Nephron progenitor cell (in vitro differentiated cells): Measurements from ENCODE around the gene FLAD1.

Experiments used
- DNase-seq: peaks from one replicate; pipeline ENCODE4 v3.0.0; 2021
- H3K27ac Mint-ChIP-seq: 2 replicates; pipeline ENCODE4 v1.8.0; 2021; ENCODE audit warnings: mild to moderate bottlenecking, moderate library complexity, mixed read lengths
- H3K27me3 Mint-ChIP-seq: 2 replicates; pipeline ENCODE4 v1.8.0; 2021; ENCODE audit warnings: mild to moderate bottlenecking, low read depth, mixed read lengths; ENCODE audit not compliant: poor library complexity
- H3K36me3 Mint-ChIP-seq: 2 replicates; pipeline ENCODE4 v1.8.0; 2021; ENCODE audit warnings: low read depth, mixed read lengths
- H3K4me1 Mint-ChIP-seq: 2 replicates; pipeline ENCODE4 v1.8.0; 2021; ENCODE audit warnings: mixed read lengths
- H3K4me3 Mint-ChIP-seq: 2 replicates; pipeline ENCODE4 v1.8.0; 2021; ENCODE audit warnings: mild to moderate bottlenecking, moderate library complexity, mixed read lengths
- H3K9me3 Mint-ChIP-seq: 2 replicates; pipeline ENCODE4 v1.8.0; 2021; ENCODE audit warnings: mild to moderate bottlenecking, moderate library complexity, mixed read lengths
- CTCF ChIP-seq: fragments of 200-600 bp; sonication (generic); IDR thresholded peaks from 2 replicates; pipeline ENCODE4 v1.5.0; 2021; ENCODE audit warnings: antibody characterized with exemption

FLAD1 gene

GRCh38 chr1:155000411-155000725, 17.2 kb downstream of the FLAD1 start:
- no peak for TF ChIP-seq CTCF
- peaks cover 42% of the 10 kb centered on the region for H3K4me1 Mint-ChIP-seq
- no peak for DNase-seq
- H3K9me3 Mint-ChIP-seq: no peaks in the 10 kb centered on the region
- H3K4me3 Mint-ChIP-seq: peak overlapping the region; percentile 91
- H3K36me3 Mint-ChIP-seq: no peaks in the 10 kb centered on the region
- H3K27me3 Mint-ChIP-seq: peaks cover 4% of the 10 kb centered on the region
- peak overlapping the region; percentile 98 for H3K27ac Mint-ChIP-seq

GRCh38 chr1:155000726-155001424, 17.7 kb downstream of the FLAD1 start:
- no peak for TF ChIP-seq CTCF
- Mint-ChIP-seq H3K27me3 (peaks cover 4% of the 10 kb centered on the region), H3K36me3 (no peaks in the 10 kb centered on the region), H3K4me1 (peaks cover 39% of the 10 kb centered on the region), H3K4me3 (peak overlapping the region; percentile 91), H3K27ac (peak overlapping the region; percentile 19), H3K9me3 (no peaks in the 10 kb centered on the region)
- DNase-seq: peak; percentile 87

GRCh38 chr1:155001425-155001674, 18.2 kb downstream of the FLAD1 start:
- H3K4me1 Mint-ChIP-seq: peaks cover 38% of the 10 kb centered on the region
- peak overlapping the region; percentile 87 for H3K4me3 Mint-ChIP-seq
- no peaks in the 10 kb centered on the region for H3K36me3 Mint-ChIP-seq
- no peak for DNase-seq
- peak overlapping the region; percentile 13 for H3K27ac Mint-ChIP-seq
- H3K9me3 Mint-ChIP-seq: no peaks in the 10 kb centered on the region
- TF ChIP-seq CTCF: no peak
- H3K27me3 Mint-ChIP-seq: peaks cover 4% of the 10 kb centered on the region

GRCh38 chr1:155001675-155002463, 18.7 kb downstream of the FLAD1 start:
- peak overlapping the region; percentile 87 for H3K4me3 Mint-ChIP-seq
- no peak for TF ChIP-seq CTCF
- H3K4me1 Mint-ChIP-seq: peaks cover 43% of the 10 kb centered on the region
- H3K36me3 Mint-ChIP-seq: no peaks in the 10 kb centered on the region
- DNase-seq: peak; percentile 100
- peaks cover 4% of the 10 kb centered on the region for H3K27me3 Mint-ChIP-seq
- H3K9me3 Mint-ChIP-seq: no peaks in the 10 kb centered on the region
- H3K27ac Mint-ChIP-seq: no peak overlapping the region

GRCh38 chr1:155002464-155003226, 19.5 kb downstream of the FLAD1 start, which contains the start of gene ZBTB7B:
ZBTB7B (plus strand) TSS chr1:155002802; CDS start chr1:155014661, 11,859 bp downstream.
- DNase-seq: peak; percentile 43
- no peak for TF ChIP-seq CTCF
- Mint-ChIP-seq H3K9me3 (no peaks in the 10 kb centered on the region), H3K27ac (peak within 1 kb of the TSS; percentile 83), H3K4me3 (peak within 1 kb of the TSS; percentile 94), H3K4me1 (peaks cover 40% of the 10 kb centered on the region), H3K36me3 (no peaks in the 10 kb centered on the region), H3K27me3 (peaks cover 2% of the 10 kb centered on the region)
